ENCODE measurements around the gene FADS2.

GRCh38 chr11:61869429-61869707 is 41.3 kb downstream of the FADS2 start:
- TF ChIP-seq LEF1 (IDR thresholded peaks at IDR 0.05; ENCODE audit: borderline replicate concordance) (no peak), FOXM1 (IDR thresholded peaks at IDR 0.05; ENCODE audit: borderline replicate concordance) (no peak), SUZ12 (IDR thresholded peaks at IDR 0.05) (no peak), ELF4 (IDR thresholded peaks at IDR 0.05) (no peak), ARNT (IDR thresholded peaks at IDR 0.05) (no peak), FOXA1 (IDR thresholded peaks at IDR 0.05) (no peak), HDGF (IDR thresholded peaks at IDR 0.05; ENCODE audit: borderline replicate concordance) (no peak), NFRKB (IDR thresholded peaks at IDR 0.05) (no peak)

Measured in HEK293T (cell line).